Keratinocyte (primary cell): ENCODE measurements around the gene CCDC194.

ENCODE experiments used
- EZH2 ChIP-seq: IDR thresholded peaks from one replicate; pipeline ENCODE4 v1.6.1; 2012; ENCODE audit warnings: inconsistent platforms, mild to moderate bottlenecking, low read length, moderate library complexity
- TF ChIP-seq, protein P1 (sequence below), 3 experiments: IDR thresholded peaks in 1 of 3; conservative IDR thresholded peaks in 1 of 3; optimal IDR thresholded peaks in 1 of 3; 2 replicates in 2 of 3; 3 replicates in 1 of 3; pipeline versions ENCODE3 to v1.5.1; 2011; ENCODE audit warnings: low read length in 3 of 3, mild to moderate bottlenecking in 3 of 3, moderate library complexity in 2 of 3, control low read depth in 1 of 3, inconsistent platforms in 1 of 3; ENCODE audit not compliant: insufficient read depth in 2 of 3; ENCODE audit errors: extremely low read depth in 1 of 3

DNA sequence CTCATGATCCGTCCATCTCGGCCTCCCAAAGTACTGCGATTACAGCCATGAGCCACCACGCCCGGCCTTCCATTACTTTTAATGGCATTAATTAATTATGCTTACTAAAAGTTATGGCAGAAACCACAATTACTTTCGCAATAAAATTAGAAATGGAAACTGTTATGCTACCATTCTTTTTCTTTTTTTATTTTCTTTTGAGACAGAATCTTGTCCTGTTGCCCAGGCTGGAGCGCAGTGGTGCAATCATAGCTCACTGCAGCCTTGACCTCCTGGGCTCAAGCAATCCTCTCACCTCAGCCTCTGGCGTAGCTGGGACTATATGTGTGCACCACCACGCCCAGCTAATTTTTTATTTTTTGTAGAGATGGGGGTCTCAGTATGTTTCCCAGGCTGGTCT is 16.0 kb upstream of the CCDC194 start:
- TF ChIP-seq, protein P1, sequence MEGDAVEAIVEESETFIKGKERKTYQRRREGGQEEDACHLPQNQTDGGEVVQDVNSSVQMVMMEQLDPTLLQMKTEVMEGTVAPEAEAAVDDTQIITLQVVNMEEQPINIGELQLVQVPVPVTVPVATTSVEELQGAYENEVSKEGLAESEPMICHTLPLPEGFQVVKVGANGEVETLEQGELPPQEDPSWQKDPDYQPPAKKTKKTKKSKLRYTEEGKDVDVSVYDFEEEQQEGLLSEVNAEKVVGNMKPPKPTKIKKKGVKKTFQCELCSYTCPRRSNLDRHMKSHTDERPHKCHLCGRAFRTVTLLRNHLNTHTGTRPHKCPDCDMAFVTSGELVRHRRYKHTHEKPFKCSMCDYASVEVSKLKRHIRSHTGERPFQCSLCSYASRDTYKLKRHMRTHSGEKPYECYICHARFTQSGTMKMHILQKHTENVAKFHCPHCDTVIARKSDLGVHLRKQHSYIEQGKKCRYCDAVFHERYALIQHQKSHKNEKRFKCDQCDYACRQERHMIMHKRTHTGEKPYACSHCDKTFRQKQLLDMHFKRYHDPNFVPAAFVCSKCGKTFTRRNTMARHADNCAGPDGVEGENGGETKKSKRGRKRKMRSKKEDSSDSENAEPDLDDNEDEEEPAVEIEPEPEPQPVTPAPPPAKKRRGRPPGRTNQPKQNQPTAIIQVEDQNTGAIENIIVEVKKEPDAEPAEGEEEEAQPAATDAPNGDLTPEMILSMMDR (optimal IDR thresholded peaks at IDR 0.05 in 1 of 3, IDR thresholded peaks at IDR 0.05 in 1 of 3, conservative IDR thresholded peaks at IDR 0.05 in 1 of 3; ENCODE audit: extremely low read depth in 1 of 3, insufficient read depth in 2 of 3, low read length in 3 of 3): no peak
- no peak for TF ChIP-seq EZH2
